GM23338 (cell line): Measurements from ENCODE around the gene OTOG.

ENCODE experiments used
- CREB1 ChIP-seq: fragments of 250-450 bp; sonication (Bioruptor Pico); IDR thresholded peaks from 2 replicates; pipeline ENCODE4 v1.5.0; 2020; ENCODE audit warnings: low read depth, mild to moderate bottlenecking, moderate library complexity
- EZH2 ChIP-seq: fragments of 200-600 bp; sonication (generic); IDR thresholded peaks from one replicate; pipeline ENCODE4 v1.8.0; 2017; ENCODE audit warnings: antibody characterized with exemption, mild to moderate bottlenecking, low read depth; ENCODE audit not compliant: unreplicated experiment
- EZH2phosphoT487 ChIP-seq: fragments of 200-600 bp; sonication (generic); IDR thresholded peaks from one replicate; pipeline ENCODE4 v1.8.1; 2018; ENCODE audit warnings: antibody characterized with exemption; ENCODE audit not compliant: unreplicated experiment
- JUNB ChIP-seq: IDR thresholded peaks from one replicate; pipeline ENCODE4 v1.6.1; 2016; ENCODE audit warnings: antibody characterized with exemption; ENCODE audit not compliant: unreplicated experiment
- POLR2AphosphoS5 ChIP-seq: IDR thresholded peaks from 2 replicates; pipeline ENCODE4 v1.6.1; 2016; ENCODE audit warnings: antibody characterized with exemption, low read depth
- ZNF114 ChIP-seq: fragments of 250-450 bp; sonication (Bioruptor Pico); IDR thresholded peaks from 2 replicates; pipeline ENCODE4 v1.5.0; 2020; ENCODE audit warnings: mild to moderate bottlenecking, moderate library complexity
- TF ChIP-seq, protein P1 (sequence below), 2 experiments: fragments of 200-600 bp in 1 of 2; sonication (generic) in 1 of 2; conservative IDR thresholded peaks; 2 replicates each; pipeline versions ENCODE4 v1.5.1 to v1.6.1; 2016 to 2017; ENCODE audit warnings: antibody characterized with exemption in 2 of 2, low read depth in 2 of 2, mild to moderate bottlenecking in 2 of 2, moderate library complexity in 1 of 2
- TF ChIP-seq, protein P2 (sequence below): IDR thresholded peaks from one replicate; pipeline ENCODE4 v1.6.1; 2018; ENCODE audit warnings: antibody characterized with exemption; ENCODE audit not compliant: unreplicated experiment

DNA sequence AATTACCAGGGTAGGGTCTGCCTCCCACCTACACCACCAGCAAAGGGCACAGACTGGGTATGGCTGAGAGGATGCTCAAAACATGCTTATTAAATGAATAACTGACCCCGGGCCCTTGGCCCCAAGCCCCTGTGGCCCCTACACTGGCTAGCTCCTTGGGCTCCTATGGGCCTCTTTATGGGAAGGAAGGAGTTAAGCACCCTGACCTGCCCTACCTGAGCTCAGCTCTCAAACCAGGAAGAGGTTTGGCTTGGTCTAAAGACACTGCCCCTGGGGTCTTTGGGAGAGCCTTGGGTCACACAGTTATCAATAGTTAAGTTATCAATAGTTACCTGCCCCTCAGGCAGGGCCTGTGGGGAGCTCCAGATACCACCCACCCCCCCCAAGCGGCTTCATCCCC, 4.0 kb upstream of the OTOG start:
- TF ChIP-seq, protein P1, sequence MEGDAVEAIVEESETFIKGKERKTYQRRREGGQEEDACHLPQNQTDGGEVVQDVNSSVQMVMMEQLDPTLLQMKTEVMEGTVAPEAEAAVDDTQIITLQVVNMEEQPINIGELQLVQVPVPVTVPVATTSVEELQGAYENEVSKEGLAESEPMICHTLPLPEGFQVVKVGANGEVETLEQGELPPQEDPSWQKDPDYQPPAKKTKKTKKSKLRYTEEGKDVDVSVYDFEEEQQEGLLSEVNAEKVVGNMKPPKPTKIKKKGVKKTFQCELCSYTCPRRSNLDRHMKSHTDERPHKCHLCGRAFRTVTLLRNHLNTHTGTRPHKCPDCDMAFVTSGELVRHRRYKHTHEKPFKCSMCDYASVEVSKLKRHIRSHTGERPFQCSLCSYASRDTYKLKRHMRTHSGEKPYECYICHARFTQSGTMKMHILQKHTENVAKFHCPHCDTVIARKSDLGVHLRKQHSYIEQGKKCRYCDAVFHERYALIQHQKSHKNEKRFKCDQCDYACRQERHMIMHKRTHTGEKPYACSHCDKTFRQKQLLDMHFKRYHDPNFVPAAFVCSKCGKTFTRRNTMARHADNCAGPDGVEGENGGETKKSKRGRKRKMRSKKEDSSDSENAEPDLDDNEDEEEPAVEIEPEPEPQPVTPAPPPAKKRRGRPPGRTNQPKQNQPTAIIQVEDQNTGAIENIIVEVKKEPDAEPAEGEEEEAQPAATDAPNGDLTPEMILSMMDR (conservative IDR thresholded peaks at IDR 0.05; ENCODE audit: low read depth in 2 of 2), result no peak
- TF ChIP-seq POLR2AphosphoS5 (no peak), EZH2 (no peak), JUNB (no peak), EZH2phosphoT487 (no peak), CREB1 (no peak), ZNF114 (no peak)
- TF ChIP-seq, protein P2, sequence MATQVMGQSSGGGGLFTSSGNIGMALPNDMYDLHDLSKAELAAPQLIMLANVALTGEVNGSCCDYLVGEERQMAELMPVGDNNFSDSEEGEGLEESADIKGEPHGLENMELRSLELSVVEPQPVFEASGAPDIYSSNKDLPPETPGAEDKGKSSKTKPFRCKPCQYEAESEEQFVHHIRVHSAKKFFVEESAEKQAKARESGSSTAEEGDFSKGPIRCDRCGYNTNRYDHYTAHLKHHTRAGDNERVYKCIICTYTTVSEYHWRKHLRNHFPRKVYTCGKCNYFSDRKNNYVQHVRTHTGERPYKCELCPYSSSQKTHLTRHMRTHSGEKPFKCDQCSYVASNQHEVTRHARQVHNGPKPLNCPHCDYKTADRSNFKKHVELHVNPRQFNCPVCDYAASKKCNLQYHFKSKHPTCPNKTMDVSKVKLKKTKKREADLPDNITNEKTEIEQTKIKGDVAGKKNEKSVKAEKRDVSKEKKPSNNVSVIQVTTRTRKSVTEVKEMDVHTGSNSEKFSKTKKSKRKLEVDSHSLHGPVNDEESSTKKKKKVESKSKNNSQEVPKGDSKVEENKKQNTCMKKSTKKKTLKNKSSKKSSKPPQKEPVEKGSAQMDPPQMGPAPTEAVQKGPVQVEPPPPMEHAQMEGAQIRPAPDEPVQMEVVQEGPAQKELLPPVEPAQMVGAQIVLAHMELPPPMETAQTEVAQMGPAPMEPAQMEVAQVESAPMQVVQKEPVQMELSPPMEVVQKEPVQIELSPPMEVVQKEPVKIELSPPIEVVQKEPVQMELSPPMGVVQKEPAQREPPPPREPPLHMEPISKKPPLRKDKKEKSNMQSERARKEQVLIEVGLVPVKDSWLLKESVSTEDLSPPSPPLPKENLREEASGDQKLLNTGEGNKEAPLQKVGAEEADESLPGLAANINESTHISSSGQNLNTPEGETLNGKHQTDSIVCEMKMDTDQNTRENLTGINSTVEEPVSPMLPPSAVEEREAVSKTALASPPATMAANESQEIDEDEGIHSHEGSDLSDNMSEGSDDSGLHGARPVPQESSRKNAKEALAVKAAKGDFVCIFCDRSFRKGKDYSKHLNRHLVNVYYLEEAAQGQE, result no peak
